ENCODE data around the gene LSM3. TPM values are rescaled to one million over a fixed set of nuclear protein-coding genes. Genes with fewer than 3 reads are reported as not detected.

The LSM3 gene
- polyA plus RNA-seq, 4 donors: 14.2 to 20.4 (median 17.2) TPM

DNA sequence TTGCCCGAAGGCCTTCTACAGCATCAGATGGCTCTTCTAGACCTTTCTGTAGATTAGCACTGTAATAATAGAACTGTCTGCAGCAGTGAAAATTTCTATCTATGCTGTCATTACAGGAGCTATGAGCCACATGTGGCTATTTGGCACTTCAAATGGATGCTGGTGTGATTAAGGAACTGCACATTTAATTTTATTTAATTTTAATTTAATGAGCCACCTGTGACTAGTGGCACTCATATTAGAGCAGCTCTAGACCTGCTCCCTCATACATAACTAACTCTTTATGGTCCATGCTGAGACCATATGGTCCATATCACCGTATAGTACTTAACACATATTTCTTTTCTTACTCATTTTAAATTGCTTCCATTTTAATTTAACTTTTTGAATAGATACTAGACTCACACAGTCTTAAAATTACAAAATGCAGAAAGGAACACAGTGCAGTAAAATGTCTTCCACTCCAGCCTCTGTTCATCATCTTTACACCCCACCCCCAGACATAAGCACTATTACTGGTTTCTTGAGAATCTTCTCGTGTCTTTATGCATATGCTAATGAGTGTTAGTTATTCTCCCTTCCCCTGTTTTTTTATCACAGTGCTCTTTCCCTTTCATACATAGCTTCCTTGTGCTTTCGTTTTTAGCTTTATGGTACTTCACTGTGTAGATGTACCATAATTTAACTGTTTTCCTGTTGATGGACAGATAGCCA lies 9.6 kb downstream of the LSM3 start:
- DNase-seq (ENCODE audit: low read depth in 4 of 4, low spot score in 2 of 4): no peak

- DNase-seq (ENCODE audit: low read depth in 4 of 4, low spot score in 2 of 4): no peak
These were observed 16.2 kb downstream of the LSM3 start for GRCh38 chr3:14194865-14195264.

DNA sequence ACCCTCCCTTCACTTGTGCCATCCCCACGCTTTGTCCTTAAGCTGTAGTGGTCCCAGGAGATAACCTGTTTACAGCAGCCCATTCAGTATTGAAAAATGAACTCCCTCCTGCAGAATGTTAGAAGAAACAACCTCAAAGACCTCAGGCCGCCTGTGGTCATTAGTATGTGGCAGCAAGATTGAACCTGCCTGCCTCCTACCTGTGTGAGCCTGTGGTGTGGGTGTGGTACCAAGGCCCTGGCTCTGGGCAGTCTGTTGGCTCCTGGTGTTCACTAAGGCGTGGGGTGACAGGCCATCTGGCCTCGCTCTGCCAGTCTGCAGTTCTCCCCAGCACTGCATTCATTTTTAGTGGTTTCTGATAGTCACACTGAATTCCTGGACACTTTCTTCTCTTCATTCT lies 21.0 kb downstream of the LSM3 start:
- no peak for DNase-seq (ENCODE audit: low read depth in 4 of 4, low spot score in 2 of 4)

DNA sequence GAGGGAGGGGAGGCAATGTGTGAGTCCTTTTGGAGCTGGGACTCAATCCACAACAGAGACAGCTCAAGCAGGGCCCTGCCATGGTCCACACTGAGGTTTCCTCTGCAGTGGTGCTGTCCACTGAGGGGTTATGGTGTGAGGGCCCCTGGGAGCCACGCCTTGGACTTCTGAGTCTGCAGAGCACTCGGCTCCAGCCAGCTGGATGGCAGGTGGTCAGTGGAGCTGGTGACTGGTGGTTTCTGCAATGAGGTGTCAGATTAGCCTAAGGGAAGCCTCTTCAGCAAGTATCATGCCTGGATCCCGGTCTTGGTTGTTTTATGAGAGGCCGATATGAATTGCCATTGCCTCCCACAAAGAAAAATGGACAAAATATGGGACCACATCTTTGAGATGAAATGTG lies 21.7 kb downstream of the LSM3 start:
- no peak for DNase-seq (ENCODE audit: low read depth in 4 of 4, low spot score in 2 of 4)

DNA sequence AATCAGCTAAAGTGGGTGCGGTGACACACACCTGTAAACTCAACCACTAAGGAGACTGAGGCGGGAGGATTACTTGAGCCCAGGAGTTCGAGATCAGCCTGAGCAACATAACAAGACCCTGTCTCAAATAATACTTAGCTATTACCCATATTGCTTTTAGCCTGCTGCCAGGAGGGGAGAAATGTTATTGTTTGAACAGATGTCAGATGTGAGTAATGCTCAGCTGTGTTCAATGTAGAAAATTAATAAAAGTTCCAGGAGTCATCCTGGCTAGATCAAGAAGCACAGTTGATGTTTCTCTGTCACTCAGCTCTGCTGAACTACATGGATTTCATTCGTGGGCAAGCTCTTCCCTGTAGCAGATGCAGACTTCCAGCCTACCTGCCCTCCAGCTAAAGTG lies 22.2 kb downstream of the LSM3 start:
- DNase-seq (ENCODE audit: low read depth in 4 of 4, low spot score in 2 of 4): no peak

- DNase-seq (ENCODE audit: low read depth in 4 of 4, low spot score in 2 of 4): no peak
These were observed 23.5 kb downstream of the LSM3 start for GRCh38 chr3:14201940-14202684.

GRCh38 chr3:14202874-14203520 lies 24.4 kb downstream of the LSM3 start:
- DNase-seq (ENCODE audit: low read depth in 4 of 4, low spot score in 2 of 4): no peak

DNA sequence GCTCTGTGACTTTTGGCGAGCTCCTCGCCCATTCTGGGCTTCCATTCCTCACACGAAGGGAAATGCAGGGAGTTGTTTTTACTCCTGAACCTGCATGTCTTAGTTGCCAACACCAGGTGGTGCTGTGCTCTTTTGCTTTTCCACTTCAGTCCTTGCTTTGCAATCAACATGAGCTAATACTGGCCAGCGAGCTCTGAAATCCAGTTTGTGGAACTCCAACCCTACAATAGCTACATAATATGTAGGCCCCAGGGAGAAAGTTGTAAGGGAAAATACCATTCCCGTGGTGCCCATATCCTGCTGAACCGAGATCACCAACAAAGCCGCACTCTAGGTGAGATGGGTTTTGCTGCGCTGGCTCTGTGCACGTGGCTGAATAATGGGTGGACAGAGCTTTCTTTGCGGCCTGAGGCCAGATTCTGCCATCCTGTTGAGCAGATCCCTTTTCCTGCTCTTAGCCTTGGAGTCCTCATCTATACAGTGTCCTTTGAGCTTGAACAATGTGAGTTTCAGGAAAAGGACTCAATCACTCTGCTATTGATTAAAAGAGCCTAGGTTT lies 25.0 kb downstream of the LSM3 start:
- peak in 2 of 4 donors; percentile 39 to 75 for DNase-seq (ENCODE audit: low read depth in 4 of 4, low spot score in 2 of 4)

DNA sequence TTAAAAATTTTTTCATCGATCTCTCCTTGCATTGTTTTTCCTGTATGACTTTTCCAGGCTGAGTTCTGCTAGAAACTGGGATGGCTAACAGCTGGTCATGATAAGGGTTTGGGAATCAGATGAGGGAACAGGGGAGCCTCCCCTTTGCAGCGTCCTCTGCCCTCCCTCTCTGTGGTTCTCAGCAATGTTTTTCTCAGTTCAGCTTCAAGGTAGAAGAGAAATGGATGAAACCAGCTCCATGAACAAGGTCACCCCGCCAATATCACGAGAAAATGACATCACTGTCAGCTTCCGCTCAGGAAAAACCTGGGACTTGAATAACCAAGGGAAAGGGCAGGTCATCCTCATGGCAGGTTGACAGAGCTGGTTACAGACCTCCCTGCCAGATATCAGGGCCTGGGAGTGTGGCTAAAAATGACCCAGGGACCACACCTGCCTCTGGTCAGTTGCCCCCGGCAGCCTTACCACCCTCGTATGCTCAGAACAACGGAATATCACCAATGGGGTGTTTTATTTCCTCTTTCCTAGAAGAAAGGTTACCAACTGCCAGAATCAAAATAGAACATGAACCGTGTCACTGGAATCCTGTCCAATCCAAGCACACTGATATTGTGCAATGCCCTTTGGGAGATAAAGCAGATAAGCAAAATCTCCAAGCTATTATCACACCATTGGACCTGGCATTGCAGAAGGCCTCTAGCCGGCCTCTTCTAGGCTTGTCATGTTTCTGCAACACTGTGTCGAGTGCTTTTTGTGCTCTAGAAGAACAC lies 26.1 kb downstream of the LSM3 start:
- no peak for DNase-seq (ENCODE audit: low read depth in 4 of 4, low spot score in 2 of 4)

DNA sequence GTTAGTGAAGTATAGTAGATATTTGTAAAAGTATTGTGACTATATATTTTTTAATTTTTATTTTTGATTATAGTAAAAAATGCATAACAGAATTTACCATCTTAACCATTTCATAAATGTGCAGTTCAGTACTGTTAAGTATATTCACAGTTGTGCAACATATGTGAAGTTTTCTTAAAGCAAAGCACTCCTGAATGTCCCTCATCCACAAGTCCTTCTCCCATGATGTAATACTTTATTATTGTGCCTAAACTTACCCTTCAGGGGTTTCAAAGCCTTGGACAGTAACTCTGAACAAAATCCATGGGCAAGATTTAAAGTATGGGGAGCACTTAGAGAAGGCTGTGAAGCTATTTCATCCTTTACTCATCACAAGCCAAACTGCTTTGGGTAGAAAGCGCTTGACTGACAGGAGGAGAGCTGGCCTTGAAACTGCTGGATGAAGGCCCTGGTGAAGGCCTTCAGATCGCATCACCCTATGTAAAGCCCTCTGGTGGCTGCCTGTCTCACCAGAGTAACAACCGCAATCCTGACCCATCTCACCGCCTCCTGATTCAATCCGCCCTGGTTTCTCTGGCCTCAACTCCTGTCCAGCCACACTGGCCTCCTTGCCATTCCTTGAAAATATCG lies 28.0 kb downstream of the LSM3 start:
- DNase-seq (ENCODE audit: low read depth in 4 of 4, low spot score in 2 of 4): no peak

- no peak for DNase-seq (ENCODE audit: low read depth in 4 of 4, low spot score in 2 of 4)
These were observed 29.6 kb downstream of the LSM3 start for GRCh38 chr3:14208168-14208567.

- DNase-seq (ENCODE audit: low read depth in 4 of 4, low spot score in 2 of 4): no peak
These were observed 30.4 kb downstream of the LSM3 start for GRCh38 chr3:14208977-14209394.

GRCh38 chr3:14209581-14210289 lies 31.1 kb downstream of the LSM3 start:
- DNase-seq (ENCODE audit: low read depth in 4 of 4, low spot score in 2 of 4): peak in 1 of 4 donors; percentile 52

DNA sequence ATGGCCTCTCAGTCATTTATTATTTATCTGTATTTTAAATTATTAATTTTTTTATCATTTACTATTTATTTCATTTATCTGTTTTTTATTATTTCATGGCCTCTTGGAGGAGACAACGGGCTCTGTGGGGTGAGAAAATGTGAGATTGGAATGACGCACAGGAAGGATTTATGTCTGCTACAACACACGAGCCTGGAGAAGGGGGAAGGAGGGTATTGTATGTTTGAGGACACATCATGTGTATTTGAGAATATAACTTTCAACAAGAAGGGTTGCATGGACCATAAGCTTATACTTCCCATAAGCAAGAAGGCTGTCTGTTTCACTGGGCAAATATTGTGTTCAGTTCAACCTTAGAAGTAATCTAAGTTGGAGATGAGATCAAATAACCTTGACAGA lies 31.7 kb downstream of the LSM3 start:
- DNase-seq (ENCODE audit: low read depth in 4 of 4, low spot score in 2 of 4): no peak

DNA sequence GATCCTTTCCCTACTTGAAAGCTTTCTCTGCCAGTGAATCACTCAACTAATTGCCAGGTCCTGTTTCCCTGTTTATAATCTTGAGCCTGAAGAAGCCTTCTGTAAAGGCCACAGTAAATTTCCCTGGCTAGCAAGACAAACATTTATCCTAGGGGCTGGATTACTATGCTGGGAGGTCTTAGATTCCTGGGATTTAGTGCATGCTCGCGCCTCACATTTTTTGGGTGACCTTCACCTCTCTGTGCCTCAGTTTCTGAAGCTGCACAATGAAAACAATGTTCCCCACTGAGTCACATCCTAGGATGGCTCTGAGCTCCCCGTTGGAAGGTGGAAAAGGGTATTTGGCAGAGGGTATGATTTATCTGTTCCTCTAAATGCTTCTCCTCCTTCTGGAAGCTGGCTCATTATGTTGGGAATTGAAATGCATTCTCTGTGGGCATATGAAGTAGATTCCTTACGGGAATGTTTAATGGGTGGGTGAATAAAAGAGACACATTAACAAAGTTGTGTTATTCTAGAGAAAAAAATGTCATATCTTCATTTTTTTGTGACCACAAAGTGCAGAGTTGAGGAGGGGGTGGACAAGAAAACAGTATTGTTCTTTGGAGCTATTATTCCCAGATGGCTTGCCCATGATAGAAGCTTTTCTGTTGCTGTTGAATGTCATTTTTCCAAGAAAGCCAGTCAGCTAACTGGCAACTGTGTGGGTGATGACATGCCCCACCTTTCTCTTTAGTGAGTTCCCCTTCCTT lies 32.4 kb downstream of the LSM3 start:
- DNase-seq (ENCODE audit: low read depth in 4 of 4, low spot score in 2 of 4): no peak

DNA sequence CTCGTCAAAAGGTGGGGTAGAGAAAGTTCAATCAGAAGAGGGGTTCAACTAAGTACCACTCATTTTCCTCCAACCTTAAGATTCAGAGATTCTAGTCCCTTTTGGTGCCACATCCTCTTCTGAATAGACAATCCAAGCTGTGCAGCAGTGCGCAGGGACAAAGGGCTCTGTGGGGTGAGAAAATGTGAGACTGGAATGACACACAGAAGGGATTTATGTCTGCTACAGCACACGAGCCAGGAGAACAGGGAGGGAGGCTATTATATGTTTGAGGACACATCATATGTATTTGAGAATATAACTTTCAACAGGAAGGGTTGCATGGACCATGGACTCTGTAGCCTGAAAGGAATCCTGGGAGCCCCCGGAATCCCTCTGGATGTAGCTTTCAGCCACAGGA lies 33.0 kb downstream of the LSM3 start:
- DNase-seq (ENCODE audit: low read depth in 4 of 4, low spot score in 2 of 4): no peak

DNA sequence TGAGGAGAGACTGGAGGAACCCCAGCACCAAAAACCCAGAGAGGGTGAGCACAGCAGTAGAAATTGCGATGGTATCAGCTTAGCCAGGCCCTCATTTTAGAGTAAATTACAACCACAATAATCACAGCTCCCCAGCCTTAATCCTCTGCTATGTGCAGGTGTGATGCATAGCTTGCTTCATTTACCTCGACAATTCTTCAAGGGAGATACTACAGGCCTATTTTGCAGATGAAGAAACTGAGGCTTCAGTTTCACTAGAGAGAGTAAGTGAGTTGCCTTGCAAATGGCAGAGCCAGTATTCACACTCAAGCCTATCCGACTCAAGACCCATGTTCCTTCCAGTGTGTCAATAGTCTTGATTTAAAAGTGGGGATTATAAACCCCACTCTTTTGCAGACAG lies 33.4 kb downstream of the LSM3 start:
- no peak for DNase-seq (ENCODE audit: low read depth in 4 of 4, low spot score in 2 of 4)

DNA sequence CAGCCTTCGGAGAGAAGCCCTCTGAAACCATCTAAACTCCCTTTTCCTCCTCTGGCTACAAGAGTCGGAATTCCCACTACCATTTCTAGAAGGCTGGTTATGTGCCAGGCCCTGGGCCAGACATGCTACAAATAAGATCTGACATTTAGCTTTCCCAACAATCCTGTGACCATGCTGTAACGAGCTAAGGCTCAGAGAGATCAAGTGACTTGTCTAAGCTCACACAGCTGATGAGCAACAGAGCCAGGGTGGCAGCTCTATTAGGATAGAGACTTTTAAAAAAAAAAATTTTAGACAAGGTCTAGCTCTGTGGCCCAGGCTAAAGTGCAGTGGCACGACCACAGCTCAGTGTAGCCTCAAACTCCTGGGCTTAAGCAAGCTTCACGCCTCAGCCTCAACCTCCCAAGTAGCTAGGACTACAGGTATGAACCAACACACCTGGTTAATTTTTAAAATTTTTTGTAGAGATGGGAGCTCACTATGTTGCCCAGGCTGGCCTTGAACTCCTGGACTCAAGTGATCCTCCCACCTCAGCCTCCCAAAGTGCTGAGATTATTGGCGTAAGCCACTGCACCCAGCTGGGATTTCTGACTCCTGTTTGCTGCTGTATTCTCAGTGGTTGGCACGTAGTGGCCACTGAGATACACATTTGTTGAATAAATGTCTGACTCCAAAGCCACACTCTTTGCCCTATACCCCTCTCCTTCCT lies 34.6 kb downstream of the LSM3 start:
- no peak for DNase-seq (ENCODE audit: low read depth in 4 of 4, low spot score in 2 of 4)
